Measurements from ENCODE around the gene KCTD19.

DNA sequence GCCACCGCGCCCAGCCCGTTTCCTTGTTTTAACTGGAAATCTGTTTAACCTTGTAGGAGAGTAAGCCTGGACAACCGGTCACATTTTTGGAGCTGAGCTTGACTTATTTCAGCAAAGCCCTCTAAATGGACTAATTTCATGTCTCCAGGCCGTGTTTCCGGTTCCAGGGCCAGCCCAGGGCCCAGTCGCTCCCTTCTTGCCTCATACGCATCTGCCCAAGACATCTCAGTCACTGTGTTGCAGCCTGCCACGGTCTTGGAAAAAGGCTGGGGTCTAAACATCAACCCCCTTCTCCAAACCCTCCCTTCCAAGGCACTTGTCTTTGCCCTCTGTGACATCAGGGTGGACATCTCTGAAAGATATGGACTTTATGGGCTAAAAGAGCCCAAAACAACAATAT, 28.3 kb downstream of the KCTD19 start:
- TF ChIP-seq CTCF (conservative IDR thresholded peaks at IDR 0.05; ENCODE audit: low read depth, low read length): no peak
- no peak for TF ChIP-seq EZH2phosphoT487 (IDR thresholded peaks at IDR 0.05; ENCODE audit: borderline replicate concordance, low read length)
- TF ChIP-seq EZH2 (IDR thresholded peaks at IDR 0.05; ENCODE audit: low read length, unreplicated experiment): no peak

All from PC-3 (cell line).